ENCODE results near the gene LIME1.

The LIME1 gene

GRCh38 chr20:63693083-63693732, 43.3 kb upstream of the LIME1 start:
- peaks cover 0 to 18% of the 10 kb centered on the region in 2 donors for H3K36me3 ChIP-seq (ENCODE audit: control insufficient read depth in 1 of 2, insufficient read depth in 2 of 2, low read length in 2 of 2)

GRCh38 chr20:63693733-63694583, 42.5 kb upstream of the LIME1 start:
- H3K27me3 ChIP-seq (ENCODE audit: low read depth, low read length): no peaks in the 10 kb centered on the region
- H3K9me3 ChIP-seq (ENCODE audit: control insufficient read depth in 1 of 2, low read length in 2 of 2): no peaks in the 10 kb centered on the region
- H3K4me3 ChIP-seq (ENCODE audit: low read depth in 1 of 2, low read length in 2 of 2): no peak overlapping the region
- peaks cover 0 to 18% of the 10 kb centered on the region in 2 donors for H3K36me3 ChIP-seq (ENCODE audit: control insufficient read depth in 1 of 2, insufficient read depth in 2 of 2, low read length in 2 of 2)
- H3K4me1 ChIP-seq (ENCODE audit: control insufficient read depth in 1 of 2, insufficient read depth in 2 of 2, low read length in 2 of 2): peaks cover 0 to 18% of the 10 kb centered on the region in 2 donors
- no peak overlapping the region for H3K27ac ChIP-seq (ENCODE audit: low read length)

More at GRCh38 chr20:63693083-63693732, 43.3 kb upstream of the LIME1 start:
- Histone ChIP-seq H3K4me3 (ENCODE audit: low read depth in 1 of 2, low read length in 2 of 2) (no peak overlapping the region), H3K4me1 (ENCODE audit: control insufficient read depth in 1 of 2, insufficient read depth in 2 of 2, low read length in 2 of 2) (peaks cover 0 to 13% of the 10 kb centered on the region in 2 donors), H3K9me3 (ENCODE audit: control insufficient read depth in 1 of 2, low read length in 2 of 2) (no peaks in the 10 kb centered on the region), H3K27me3 (ENCODE audit: low read depth, low read length) (no peaks in the 10 kb centered on the region), H3K27ac (ENCODE audit: low read length) (no peak overlapping the region)

GRCh38 chr20:63694584-63695423, 41.7 kb upstream of the LIME1 start:
- no peak overlapping the region for H3K4me3 ChIP-seq (ENCODE audit: low read depth in 1 of 2, low read length in 2 of 2)
- peaks cover 0 to 18% of the 10 kb centered on the region in 2 donors for H3K4me1 ChIP-seq (ENCODE audit: control insufficient read depth in 1 of 2, insufficient read depth in 2 of 2, low read length in 2 of 2)
- peaks cover 0 to 18% of the 10 kb centered on the region in 2 donors for H3K36me3 ChIP-seq (ENCODE audit: control insufficient read depth in 1 of 2, insufficient read depth in 2 of 2, low read length in 2 of 2)
- no peaks in the 10 kb centered on the region for H3K27me3 ChIP-seq (ENCODE audit: low read depth, low read length)
- H3K9me3 ChIP-seq (ENCODE audit: control insufficient read depth in 1 of 2, low read length in 2 of 2): no peaks in the 10 kb centered on the region
- H3K27ac ChIP-seq (ENCODE audit: low read length): no peak overlapping the region

- Histone ChIP-seq H3K27me3 (ENCODE audit: low read depth, low read length) (no peaks in the 10 kb centered on the region), H3K27ac (ENCODE audit: low read length) (no peak overlapping the region), H3K36me3 (ENCODE audit: control insufficient read depth in 1 of 2, insufficient read depth in 2 of 2, low read length in 2 of 2) (peaks cover 0 to 18% of the 10 kb centered on the region in 2 donors), H3K4me3 (ENCODE audit: low read depth in 1 of 2, low read length in 2 of 2) (no peak overlapping the region), H3K9me3 (ENCODE audit: control insufficient read depth in 1 of 2, low read length in 2 of 2) (no peaks in the 10 kb centered on the region), H3K4me1 (ENCODE audit: control insufficient read depth in 1 of 2, insufficient read depth in 2 of 2, low read length in 2 of 2) (peaks cover 0 to 18% of the 10 kb centered on the region in 2 donors)
Observed at GRCh38 chr20:63695424-63696305, 40.8 kb upstream of the LIME1 start.

GRCh38 chr20:63696306-63696627, 40.2 kb upstream of the LIME1 start:
- Histone ChIP-seq H3K27ac (ENCODE audit: low read length) (no peak overlapping the region), H3K4me3 (ENCODE audit: low read depth in 1 of 2, low read length in 2 of 2) (peak overlapping the region in 1 of 2 donors; percentile 35), H3K4me1 (ENCODE audit: control insufficient read depth in 1 of 2, insufficient read depth in 2 of 2, low read length in 2 of 2) (peaks cover 0 to 18% of the 10 kb centered on the region in 2 donors)

GRCh38 chr20:63696628-63697356, 39.7 kb upstream of the LIME1 start, which contains the start of gene TNFRSF6B:
Gene TNFRSF6B, plus strand, starts transcription at chr20:63696652. Its CDS starts 116 bp downstream, at chr20:63696768.
- Histone ChIP-seq H3K4me3 (ENCODE audit: low read depth in 1 of 2, low read length in 2 of 2) (peak within 1 kb of the TSS in 1 of 2 donors; percentile 35), H3K27me3 (ENCODE audit: low read depth, low read length) (no peaks in the 10 kb centered on the region), H3K36me3 (ENCODE audit: control insufficient read depth in 1 of 2, insufficient read depth in 2 of 2, low read length in 2 of 2) (peaks cover 0 to 18% of the 10 kb centered on the region in 2 donors), H3K9me3 (ENCODE audit: control insufficient read depth in 1 of 2, low read length in 2 of 2) (no peaks in the 10 kb centered on the region), H3K4me1 (ENCODE audit: control insufficient read depth in 1 of 2, insufficient read depth in 2 of 2, low read length in 2 of 2) (peaks cover 0 to 18% of the 10 kb centered on the region in 2 donors), H3K27ac (ENCODE audit: low read length) (no peak within 1 kb of the TSS)

More at GRCh38 chr20:63696306-63696627, 40.2 kb upstream of the LIME1 start:
- Histone ChIP-seq H3K36me3 (ENCODE audit: control insufficient read depth in 1 of 2, insufficient read depth in 2 of 2, low read length in 2 of 2) (peaks cover 0 to 18% of the 10 kb centered on the region in 2 donors), H3K27me3 (ENCODE audit: low read depth, low read length) (no peaks in the 10 kb centered on the region), H3K9me3 (ENCODE audit: control insufficient read depth in 1 of 2, low read length in 2 of 2) (no peaks in the 10 kb centered on the region)

- no peaks in the 10 kb centered on the region for H3K27me3 ChIP-seq (ENCODE audit: low read depth, low read length)
- H3K36me3 ChIP-seq (ENCODE audit: control insufficient read depth in 1 of 2, insufficient read depth in 2 of 2, low read length in 2 of 2): peaks cover 0 to 18% of the 10 kb centered on the region in 2 donors
- no peaks in the 10 kb centered on the region for H3K9me3 ChIP-seq (ENCODE audit: control insufficient read depth in 1 of 2, low read length in 2 of 2)
- peaks cover 0 to 18% of the 10 kb centered on the region in 2 donors for H3K4me1 ChIP-seq (ENCODE audit: control insufficient read depth in 1 of 2, insufficient read depth in 2 of 2, low read length in 2 of 2)
- H3K27ac ChIP-seq (ENCODE audit: low read length): no peak overlapping the region
- peak overlapping the region in 1 of 2 donors; percentile 35 for H3K4me3 ChIP-seq (ENCODE audit: low read depth in 1 of 2, low read length in 2 of 2)
Observed at GRCh38 chr20:63697357-63697867, 39.1 kb upstream of the LIME1 start.

- Histone ChIP-seq H3K4me1 (ENCODE audit: control insufficient read depth in 1 of 2, insufficient read depth in 2 of 2, low read length in 2 of 2) (peaks cover 0 to 18% of the 10 kb centered on the region in 2 donors), H3K27ac (ENCODE audit: low read length) (no peak overlapping the region), H3K4me3 (ENCODE audit: low read depth in 1 of 2, low read length in 2 of 2) (no peak overlapping the region)
Observed at GRCh38 chr20:63697868-63698545, 38.5 kb upstream of the LIME1 start.

GRCh38 chr20:63698739-63699465, 37.6 kb upstream of the LIME1 start:
- Histone ChIP-seq H3K36me3 (ENCODE audit: control insufficient read depth in 1 of 2, insufficient read depth in 2 of 2, low read length in 2 of 2) (peaks cover 0 to 24% of the 10 kb centered on the region in 2 donors), H3K4me3 (ENCODE audit: low read depth in 1 of 2, low read length in 2 of 2) (no peak overlapping the region), H3K27me3 (ENCODE audit: low read depth, low read length) (no peaks in the 10 kb centered on the region), H3K4me1 (ENCODE audit: control insufficient read depth in 1 of 2, insufficient read depth in 2 of 2, low read length in 2 of 2) (peaks cover 0 to 18% of the 10 kb centered on the region in 2 donors), H3K9me3 (ENCODE audit: control insufficient read depth in 1 of 2, low read length in 2 of 2) (no peaks in the 10 kb centered on the region), H3K27ac (ENCODE audit: low read length) (peak overlapping the region; percentile 56)

More at GRCh38 chr20:63697868-63698545, 38.5 kb upstream of the LIME1 start:
- no peaks in the 10 kb centered on the region for H3K9me3 ChIP-seq (ENCODE audit: control insufficient read depth in 1 of 2, low read length in 2 of 2)
- H3K36me3 ChIP-seq (ENCODE audit: control insufficient read depth in 1 of 2, insufficient read depth in 2 of 2, low read length in 2 of 2): peaks cover 0 to 18% of the 10 kb centered on the region in 2 donors
- H3K27me3 ChIP-seq (ENCODE audit: low read depth, low read length): no peaks in the 10 kb centered on the region
